Skeletal muscle cell (primary cell): ENCODE data around the gene MYO1E.
A peak's percentile ranks its signal among the peaks of the same experiment; 100 is the strongest.
"Not testable (repeated sequence)": the region's sequence is repeated elsewhere in the genome, so short reads cannot be mapped to it uniquely, and the experiment has no call there.

Source experiments
- DNase-seq: peaks from one replicate; pipeline ENCODE4 v3.0.0-alpha.2; 2010; ENCODE audit warnings: low read depth
- H3K4me3 ChIP-seq: 2 replicates; pipeline ENCODE4 v1.5.1; 2011; ENCODE audit warnings: low read depth, mild to moderate bottlenecking, control low read depth, low read length, moderate library complexity

The MYO1E gene

DNA sequence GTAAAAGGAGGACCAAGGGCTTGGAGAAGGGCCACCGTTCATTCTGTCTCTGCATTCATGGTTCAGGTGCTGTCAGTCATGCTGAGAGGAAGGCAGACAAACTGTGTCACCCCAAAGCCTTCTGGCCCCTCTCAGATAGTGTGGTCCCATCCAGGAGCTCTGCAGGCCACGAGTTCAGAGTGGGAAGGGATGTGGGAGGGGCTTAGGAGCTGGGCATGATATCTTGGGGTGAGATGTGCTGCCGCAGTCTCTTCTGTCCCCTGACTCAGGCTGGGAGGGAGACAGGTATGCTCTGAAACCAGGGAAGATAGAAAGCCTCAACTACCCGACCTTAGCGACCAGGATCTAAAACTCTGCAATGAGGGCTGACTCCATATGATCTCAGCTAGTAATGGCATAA, 19.6 kb upstream of the MYO1E start:
- DNase-seq: no peak
- no peak overlapping the region for H3K4me3 ChIP-seq

DNA sequence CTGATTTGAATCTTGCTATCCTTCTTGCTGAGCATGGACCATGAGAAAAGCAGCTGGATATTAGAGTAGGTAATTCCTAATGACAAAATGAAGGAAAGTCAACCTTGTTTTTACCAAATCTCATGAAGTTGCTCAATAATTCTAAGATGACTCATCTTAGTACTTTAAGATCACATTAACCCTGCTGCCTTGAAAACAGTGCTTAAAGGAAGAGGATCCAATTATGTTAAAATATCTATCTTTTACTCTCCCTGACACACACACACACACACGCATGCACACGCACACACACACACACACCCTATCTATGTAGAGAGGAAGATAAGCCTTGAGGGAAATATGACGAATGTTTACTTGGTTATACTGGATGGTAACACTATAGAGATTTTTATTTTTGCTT, 16.0 kb upstream of the MYO1E start:
- H3K4me3 ChIP-seq: no peak overlapping the region
- DNase-seq: peak; percentile 38

DNA sequence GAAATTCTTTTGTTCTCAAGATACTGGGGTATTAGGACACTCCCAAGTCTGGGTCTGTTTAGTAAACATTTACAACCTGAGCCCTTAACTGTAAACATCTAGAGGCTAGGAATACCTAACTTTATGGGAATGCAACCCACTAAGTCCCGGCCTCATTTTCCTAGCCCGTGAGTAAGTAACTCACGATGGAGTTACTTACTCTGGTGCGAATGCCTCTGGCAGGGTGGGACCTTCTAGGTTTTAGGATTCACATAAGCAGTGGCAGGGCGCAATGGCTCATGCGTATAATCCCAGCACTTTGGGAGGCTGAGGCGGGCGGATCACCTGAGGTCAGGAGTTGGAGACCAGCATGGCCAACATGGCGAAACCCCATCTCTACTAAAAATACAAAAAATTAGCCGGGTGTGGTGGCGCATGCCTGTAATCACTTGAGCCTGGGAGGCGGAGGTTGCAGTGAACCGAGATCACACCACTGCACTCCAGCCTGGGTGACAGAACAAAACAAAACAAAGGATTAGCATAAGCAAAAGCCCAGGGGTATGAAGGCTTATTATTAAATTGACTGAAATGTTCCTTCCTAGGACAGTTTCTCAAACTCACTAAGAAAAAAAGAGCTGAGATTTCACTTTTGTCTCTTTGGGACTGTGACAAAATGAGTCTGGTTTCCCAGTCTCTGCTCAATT, 14.7 kb upstream of the MYO1E start:
- DNase-seq, H3K4me3 ChIP-seq: not testable (repeated sequence)

DNA sequence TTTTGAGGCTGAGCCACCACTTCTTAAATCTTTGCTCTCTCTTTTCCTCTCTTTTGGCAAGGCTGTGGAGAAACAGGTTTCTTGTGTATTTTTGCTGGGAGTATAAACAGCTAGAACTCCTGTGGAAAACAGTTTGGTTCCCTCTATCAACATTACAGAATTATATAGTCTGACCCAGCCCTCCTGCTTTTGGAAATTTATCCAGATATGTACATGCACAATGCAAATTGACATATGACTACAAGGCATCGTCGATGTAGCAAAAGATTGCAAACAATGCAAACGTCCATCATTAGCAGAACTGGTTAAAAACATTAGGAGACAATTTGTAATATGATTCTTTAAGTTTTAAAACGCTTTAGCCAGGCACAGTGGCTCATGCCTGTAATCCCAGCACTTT, 12.5 kb upstream of the MYO1E start:
- no peak for DNase-seq
- no peak overlapping the region for H3K4me3 ChIP-seq

DNA sequence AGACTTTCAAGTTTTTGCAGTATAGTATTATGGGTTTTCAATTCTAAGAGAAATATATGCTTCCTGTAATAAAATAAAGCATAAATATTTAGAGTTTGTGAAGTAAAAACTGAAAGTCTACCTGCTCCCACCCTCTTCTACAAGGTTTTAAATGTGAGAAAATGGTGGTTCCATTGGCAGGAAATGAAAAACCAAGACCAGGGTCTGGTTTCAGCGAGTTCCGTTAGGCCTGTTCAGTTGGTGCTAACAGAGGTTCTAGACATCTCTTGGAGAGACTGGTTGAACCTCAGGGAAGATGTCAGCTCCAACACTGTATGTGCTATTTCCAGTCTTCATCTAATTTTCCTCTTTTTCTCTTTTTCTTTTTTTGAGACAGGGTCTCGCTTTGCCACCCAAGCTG, 11.8 kb upstream of the MYO1E start:
- no peak overlapping the region for H3K4me3 ChIP-seq
- no peak for DNase-seq

- no peak overlapping the region for H3K4me3 ChIP-seq
- no peak for DNase-seq
Observed at GRCh38 chr15:59380902-59381610, 8.4 kb upstream of the MYO1E start.

DNA sequence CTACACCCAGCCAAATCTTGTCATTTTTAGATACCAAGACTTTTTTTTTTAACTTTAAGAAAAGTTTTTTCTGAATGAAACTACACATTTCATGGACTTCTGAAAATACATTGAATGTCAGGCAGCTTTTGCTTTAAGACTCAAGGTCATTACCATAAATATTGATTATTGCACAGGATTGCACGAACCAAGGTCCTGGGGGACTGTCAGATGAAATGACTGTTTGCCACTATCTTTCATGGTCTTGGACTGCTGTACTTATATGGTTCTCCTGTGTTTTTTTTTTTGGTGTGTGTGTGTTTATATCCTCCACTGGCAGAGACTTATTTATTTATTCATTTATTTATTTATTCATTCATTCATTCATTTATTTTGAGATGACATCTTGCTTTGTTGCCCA, 6.9 kb upstream of the MYO1E start:
- H3K4me3 ChIP-seq: no peak overlapping the region
- DNase-seq: no peak

DNA sequence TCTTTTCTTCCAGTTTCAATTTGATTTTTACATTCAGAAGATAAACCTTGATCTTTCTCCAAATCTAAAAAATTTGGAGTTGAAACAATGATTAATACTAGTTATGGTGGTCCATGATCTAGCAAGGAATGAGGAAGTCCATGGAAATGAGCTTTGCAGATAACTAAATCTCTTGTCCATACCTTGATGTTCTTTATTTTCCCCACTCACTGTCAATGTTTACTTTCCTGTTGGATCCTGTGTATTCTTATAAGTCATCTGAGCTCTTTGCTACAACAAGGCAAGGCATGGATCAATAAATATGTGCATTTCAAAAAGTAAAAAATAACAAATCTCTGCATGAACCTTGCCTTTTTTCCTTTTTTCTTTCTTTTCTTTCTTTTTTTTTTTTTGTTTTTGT, 6.2 kb upstream of the MYO1E start:
- H3K4me3 ChIP-seq: no peak overlapping the region
- DNase-seq: no peak

DNA sequence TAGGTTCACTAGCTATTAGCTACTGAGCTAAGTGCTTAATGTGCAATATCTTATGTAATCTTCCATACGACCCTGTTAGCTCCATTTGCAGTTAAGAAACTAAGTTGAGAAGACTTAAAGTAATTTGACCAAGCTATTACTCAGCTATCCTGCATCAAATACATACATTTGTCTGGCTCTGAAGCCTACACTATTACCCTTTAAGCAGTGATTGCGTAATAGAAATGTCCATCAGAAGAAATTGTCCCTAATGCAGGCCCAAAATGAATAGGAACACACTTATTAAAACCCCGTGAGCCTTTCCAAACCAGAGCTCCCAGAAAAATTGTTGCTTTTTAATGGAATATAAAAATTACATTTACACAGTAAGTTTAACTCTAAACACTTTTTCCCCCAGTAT, 5.3 kb upstream of the MYO1E start:
- peak; percentile 28 for DNase-seq
- no peak overlapping the region for H3K4me3 ChIP-seq

- H3K4me3 ChIP-seq: no peak overlapping the region
- no peak for DNase-seq
Observed at GRCh38 chr15:59376733-59377132, 4.1 kb upstream of the MYO1E start.

DNA sequence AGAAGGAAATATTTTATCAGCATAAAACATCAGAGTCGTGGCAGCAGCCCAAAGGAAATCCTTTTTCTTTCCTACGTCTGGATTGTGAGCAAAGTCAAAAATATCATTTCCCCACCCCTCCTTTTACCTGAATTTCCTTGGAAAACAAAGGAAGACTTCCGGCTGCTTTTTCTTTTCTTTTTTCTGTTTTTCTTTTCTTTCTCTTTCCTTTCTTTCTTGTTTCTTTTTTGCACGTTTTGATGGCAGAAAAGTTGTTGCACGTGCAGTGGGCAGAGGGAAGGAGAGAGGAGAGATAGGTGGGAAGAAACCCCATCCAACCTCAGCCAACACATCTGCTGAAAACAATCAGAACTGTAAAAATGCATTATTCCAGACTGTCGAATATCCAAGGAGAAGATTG, 544 bp upstream of the MYO1E start:
- DNase-seq: no peak
- peak overlapping the region; percentile 96 for H3K4me3 ChIP-seq

- peak overlapping the region; percentile 96 for H3K4me3 ChIP-seq
- no peak for DNase-seq
Observed at GRCh38 chr15:59371458-59372351, 966 bp downstream of the MYO1E start.

- DNase-seq: no peak
- H3K4me3 ChIP-seq: no peak overlapping the region
Observed at GRCh38 chr15:59369597-59369996, 3.1 kb downstream of the MYO1E start.

GRCh38 chr15:59367022-59367451, 5.6 kb downstream of the MYO1E start:
- H3K4me3 ChIP-seq: no peak overlapping the region
- no peak for DNase-seq

DNA sequence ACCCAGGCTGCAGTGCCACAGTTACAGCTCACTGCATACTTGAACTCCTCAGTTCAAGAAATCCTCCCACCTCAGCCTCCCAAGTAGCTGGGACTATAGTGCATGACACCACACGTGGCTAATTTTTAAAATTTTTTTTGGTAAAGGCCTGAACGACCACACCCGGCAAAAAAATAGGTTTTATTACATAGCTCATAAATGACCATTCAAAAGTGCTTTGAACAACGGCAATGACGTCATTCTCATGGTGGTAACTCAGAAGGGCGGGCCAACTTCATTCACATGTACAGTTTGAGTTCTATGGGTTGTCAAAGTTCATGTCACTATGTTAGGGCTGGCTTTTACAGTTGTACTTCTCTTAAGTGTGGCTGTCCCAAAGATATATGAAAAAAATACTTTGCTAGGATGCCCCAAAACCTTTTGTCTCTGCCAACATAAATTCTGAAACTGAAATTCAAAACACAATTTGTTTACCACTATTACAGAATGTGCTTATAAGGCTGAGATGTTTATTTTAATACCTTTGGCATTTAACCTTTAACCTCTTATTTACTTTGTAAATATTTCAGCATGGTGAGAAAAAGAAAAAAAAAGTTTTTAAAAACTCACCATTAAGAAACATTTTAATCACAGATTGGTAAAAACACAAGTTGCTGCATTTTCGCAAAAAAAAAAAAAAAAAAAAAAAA, 6.2 kb downstream of the MYO1E start:
- no peak overlapping the region for H3K4me3 ChIP-seq
- no peak for DNase-seq

DNA sequence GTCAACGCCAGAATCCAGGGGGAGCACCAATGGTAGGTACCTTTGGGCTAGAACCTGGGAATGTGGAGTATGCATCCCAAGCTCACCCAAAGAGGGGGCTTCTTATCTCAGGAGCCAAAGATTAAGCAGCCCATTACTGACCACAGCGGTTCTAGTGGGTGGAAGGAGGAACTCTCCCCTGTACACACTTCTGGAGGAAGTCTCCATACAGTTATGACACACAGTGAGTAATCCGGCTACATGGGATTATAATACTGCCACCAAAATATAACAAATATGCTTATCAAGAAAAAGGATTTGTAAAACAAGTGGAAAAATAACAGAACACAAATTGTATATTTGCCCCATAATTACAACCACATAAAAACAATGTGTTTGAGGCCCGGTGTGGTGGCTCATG, 8.4 kb downstream of the MYO1E start:
- no peak for DNase-seq
- no peak overlapping the region for H3K4me3 ChIP-seq

GRCh38 chr15:59362331-59362730, 10.3 kb downstream of the MYO1E start:
- no peak for DNase-seq
- no peak overlapping the region for H3K4me3 ChIP-seq

DNA sequence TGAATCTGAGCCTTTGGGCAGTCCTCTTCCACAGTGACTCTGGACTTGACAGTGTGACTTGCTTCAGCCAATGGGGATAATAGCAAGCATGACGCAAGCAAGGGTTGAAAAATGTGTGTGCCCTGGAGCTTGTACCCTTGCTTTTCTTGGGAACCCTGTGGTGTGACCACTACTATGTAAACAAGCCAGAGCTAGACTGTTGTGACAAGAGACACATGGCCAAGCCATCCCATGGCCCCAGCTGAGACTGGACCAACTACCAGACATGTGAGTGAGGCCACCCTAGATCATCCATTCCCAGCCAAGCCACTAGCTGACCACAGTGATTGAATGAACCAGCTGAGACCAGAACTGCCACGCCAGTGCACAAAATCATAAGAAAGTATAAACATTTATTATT, 11.8 kb downstream of the MYO1E start:
- no peak overlapping the region for H3K4me3 ChIP-seq
- DNase-seq: no peak

GRCh38 chr15:59360305-59360704, 12.4 kb downstream of the MYO1E start:
- no peak for DNase-seq

GRCh38 chr15:59355730-59356129, 16.9 kb downstream of the MYO1E start:
- H3K4me3 ChIP-seq: no peak overlapping the region
- no peak for DNase-seq

More at GRCh38 chr15:59360305-59360704, 12.4 kb downstream of the MYO1E start:
- no peak overlapping the region for H3K4me3 ChIP-seq
